Measurements from ENCODE around the gene DDX19B.

The DDX19B gene

GRCh38 chr16:70364399-70364798 lies 65.4 kb downstream of the DDX19B start:
- no peak for DNase-seq

GRCh38 chr16:70370145-70370544 lies 71.2 kb downstream of the DDX19B start:
- DNase-seq, result peak; percentile 15 to 31 (median 29)

- no peak for DNase-seq
These were observed 71.9 kb downstream of the DDX19B start for GRCh38 chr16:70370924-70371323.

GRCh38 chr16:70372921-70373728 lies 74.1 kb downstream of the DDX19B start:
- no peak for DNase-seq

- no peak for DNase-seq
These were observed 75.2 kb downstream of the DDX19B start for GRCh38 chr16:70374213-70374612.

GRCh38 chr16:70375636-70376611 lies 76.9 kb downstream of the DDX19B start:
- DNase-seq, result no peak

- no peak for DNase-seq
These were observed 78.8 kb downstream of the DDX19B start for GRCh38 chr16:70377782-70378181.

GRCh38 chr16:70378869-70379493 lies 80.0 kb downstream of the DDX19B start:
- no peak for DNase-seq

- peak; percentile 66 to 77 (median 71) for DNase-seq
These were observed 81.4 kb downstream of the DDX19B start for GRCh38 chr16:70380248-70380918.

- peak; percentile 96 to 97 (median 97) for DNase-seq
These were observed 82.1 kb downstream of the DDX19B start for GRCh38 chr16:70380919-70381603.

GRCh38 chr16:70381604-70382342 lies 82.8 kb downstream of the DDX19B start:
- no peak for DNase-seq

- no peak for DNase-seq
These were observed 84.5 kb downstream of the DDX19B start for GRCh38 chr16:70383421-70383960.
